MM.1S (cell line): ENCODE measurements around the gene CRACDL.

Experiments
- CTCF ChIP-seq: fragments of 300-600 bp; sonication (generic); IDR thresholded peaks from 2 replicates; pipeline ENCODE4 v1.5.1; 2016; ENCODE audit warnings: antibody characterized with exemption, low read length, mixed read lengths
- EZH2 ChIP-seq: fragments of 300-600 bp; sonication (generic); optimal IDR thresholded peaks from 2 replicates; pipeline ENCODE3; 2017; ENCODE audit warnings: low read depth, mild to moderate bottlenecking, antibody characterized with exemption, low read length, mixed read lengths
- EZH2phosphoT487 ChIP-seq: fragments of 300-600 bp; sonication (generic); IDR thresholded peaks from 2 replicates; pipeline ENCODE4 v1.6.1; 2018; ENCODE audit warnings: antibody characterized with exemption, low read length

GRCh38 chr2:98811766-98812165 lies 124.3 kb downstream of the CRACDL start:
- TF ChIP-seq CTCF (no peak), EZH2phosphoT487 (no peak), EZH2 (no peak)
